ENCODE data around the gene RAB20.

DNA sequence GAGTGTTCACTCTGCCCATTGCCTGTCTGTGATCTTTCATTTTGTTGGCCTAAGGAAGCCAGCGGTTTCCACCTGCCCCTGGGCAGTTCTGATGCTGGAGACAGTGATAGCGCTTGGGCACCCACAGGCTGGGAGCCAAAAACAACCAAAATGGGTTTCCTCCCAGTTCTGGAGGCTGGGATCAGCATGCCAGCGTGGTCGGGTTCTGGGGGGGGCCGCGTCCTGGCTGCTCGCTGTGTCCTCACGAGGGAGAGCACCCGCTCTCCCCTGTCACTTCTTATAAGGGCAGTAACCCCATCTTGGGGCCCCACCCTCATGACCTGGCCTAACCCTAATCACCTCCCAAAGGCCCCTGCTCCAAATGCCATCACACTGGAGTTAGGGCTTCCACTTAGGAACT, 67.9 kb downstream of the RAB20 start:
- TF ChIP-seq, protein P1, sequence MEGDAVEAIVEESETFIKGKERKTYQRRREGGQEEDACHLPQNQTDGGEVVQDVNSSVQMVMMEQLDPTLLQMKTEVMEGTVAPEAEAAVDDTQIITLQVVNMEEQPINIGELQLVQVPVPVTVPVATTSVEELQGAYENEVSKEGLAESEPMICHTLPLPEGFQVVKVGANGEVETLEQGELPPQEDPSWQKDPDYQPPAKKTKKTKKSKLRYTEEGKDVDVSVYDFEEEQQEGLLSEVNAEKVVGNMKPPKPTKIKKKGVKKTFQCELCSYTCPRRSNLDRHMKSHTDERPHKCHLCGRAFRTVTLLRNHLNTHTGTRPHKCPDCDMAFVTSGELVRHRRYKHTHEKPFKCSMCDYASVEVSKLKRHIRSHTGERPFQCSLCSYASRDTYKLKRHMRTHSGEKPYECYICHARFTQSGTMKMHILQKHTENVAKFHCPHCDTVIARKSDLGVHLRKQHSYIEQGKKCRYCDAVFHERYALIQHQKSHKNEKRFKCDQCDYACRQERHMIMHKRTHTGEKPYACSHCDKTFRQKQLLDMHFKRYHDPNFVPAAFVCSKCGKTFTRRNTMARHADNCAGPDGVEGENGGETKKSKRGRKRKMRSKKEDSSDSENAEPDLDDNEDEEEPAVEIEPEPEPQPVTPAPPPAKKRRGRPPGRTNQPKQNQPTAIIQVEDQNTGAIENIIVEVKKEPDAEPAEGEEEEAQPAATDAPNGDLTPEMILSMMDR (IDR thresholded peaks at IDR 0.05; ENCODE audit: insufficient read depth, low read depth, low read length), result no peak
- TF ChIP-seq EZH2 (IDR thresholded peaks at IDR 0.05; ENCODE audit: insufficient read depth, low read length), result no peak

All from astrocyte (in vitro differentiated cells and primary cell).